ENCODE data around the gene CFAP107.

- TF ChIP-seq CTCF (IDR thresholded peaks at IDR 0.05 in 4 of 5, conservative IDR thresholded peaks at IDR 0.05 in 1 of 5) = no peak
- no peak for TF ChIP-seq POLR2A (IDR thresholded peaks at IDR 0.05)
Measured at GRCh38 chr1:12696658-12697057, 49.3 kb upstream of the CFAP107 start.
